ENCODE measurements around the gene OR10H1.

DNA sequence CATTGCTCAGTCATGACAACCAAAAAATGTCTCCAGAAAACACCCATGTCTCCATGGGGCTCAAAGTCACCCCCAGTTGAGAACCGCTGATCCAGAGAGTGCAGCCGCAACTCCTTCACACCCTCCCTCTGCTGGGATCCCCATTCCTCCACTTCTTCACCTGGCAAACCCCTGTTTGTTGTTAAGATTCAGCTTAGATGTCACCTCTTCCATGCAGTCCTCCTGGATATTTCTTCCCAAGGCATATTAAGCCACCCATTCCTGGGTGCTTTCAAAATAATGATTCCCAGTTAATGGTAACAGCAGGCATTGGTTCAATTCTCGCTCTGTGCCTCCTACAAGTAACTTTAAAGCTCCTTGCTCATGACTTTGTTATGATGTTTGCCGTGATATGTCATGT, 4.0 kb downstream of the OR10H1 start:
- TF ChIP-seq, protein P1, sequence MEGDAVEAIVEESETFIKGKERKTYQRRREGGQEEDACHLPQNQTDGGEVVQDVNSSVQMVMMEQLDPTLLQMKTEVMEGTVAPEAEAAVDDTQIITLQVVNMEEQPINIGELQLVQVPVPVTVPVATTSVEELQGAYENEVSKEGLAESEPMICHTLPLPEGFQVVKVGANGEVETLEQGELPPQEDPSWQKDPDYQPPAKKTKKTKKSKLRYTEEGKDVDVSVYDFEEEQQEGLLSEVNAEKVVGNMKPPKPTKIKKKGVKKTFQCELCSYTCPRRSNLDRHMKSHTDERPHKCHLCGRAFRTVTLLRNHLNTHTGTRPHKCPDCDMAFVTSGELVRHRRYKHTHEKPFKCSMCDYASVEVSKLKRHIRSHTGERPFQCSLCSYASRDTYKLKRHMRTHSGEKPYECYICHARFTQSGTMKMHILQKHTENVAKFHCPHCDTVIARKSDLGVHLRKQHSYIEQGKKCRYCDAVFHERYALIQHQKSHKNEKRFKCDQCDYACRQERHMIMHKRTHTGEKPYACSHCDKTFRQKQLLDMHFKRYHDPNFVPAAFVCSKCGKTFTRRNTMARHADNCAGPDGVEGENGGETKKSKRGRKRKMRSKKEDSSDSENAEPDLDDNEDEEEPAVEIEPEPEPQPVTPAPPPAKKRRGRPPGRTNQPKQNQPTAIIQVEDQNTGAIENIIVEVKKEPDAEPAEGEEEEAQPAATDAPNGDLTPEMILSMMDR (IDR thresholded peaks at IDR 0.05), result no peak
- TF ChIP-seq POLR2A (IDR thresholded peaks at IDR 0.05), result no peak
